H9 (cell line): ENCODE results near the gene IL1RAP. TPM values are rescaled to one million over a fixed set of nuclear protein-coding genes. Genes with fewer than 3 reads are reported as not detected.

ENCODE experiments used
- DNase-seq: peaks from one replicate; pipeline ENCODE4 v3.0.0-alpha.2; 2017
- H2AFZ ChIP-seq: one replicate; pipeline ENCODE4 v1.6.1; 2013; ENCODE audit warnings: mild to moderate bottlenecking, low read length, control low read depth, moderate library complexity
- H2AK5ac ChIP-seq: 2 replicates; pipeline ENCODE4 v1.6.1; 2013; ENCODE audit warnings: low read length, control low read depth, mixed read lengths; ENCODE audit not compliant: insufficient read length
- H2BK120ac ChIP-seq: one replicate; pipeline ENCODE4 v1.6.1; 2013; ENCODE audit warnings: low read depth, mild to moderate bottlenecking, low read length, control low read depth, inconsistent platforms; ENCODE audit not compliant: poor library complexity, severe bottlenecking
- H2BK12ac ChIP-seq: 2 replicates; pipeline ENCODE4 v1.6.1; 2013; ENCODE audit warnings: low read length, control low read depth, mixed read lengths, low read depth; ENCODE audit not compliant: insufficient read length
- H2BK15ac ChIP-seq: 2 replicates; pipeline ENCODE4 v1.6.1; 2013; ENCODE audit warnings: low read depth, low read length, control low read depth
- H2BK20ac ChIP-seq: one replicate; pipeline ENCODE4 v1.6.1; 2013; ENCODE audit warnings: low read depth, mild to moderate bottlenecking, low read length, control low read depth, inconsistent platforms; ENCODE audit not compliant: poor library complexity, severe bottlenecking
- H2BK5ac ChIP-seq: 2 replicates; pipeline ENCODE4 v1.6.1; 2013; ENCODE audit warnings: low read length, control low read depth, mixed read lengths; ENCODE audit not compliant: insufficient read length
- H3K14ac ChIP-seq: 2 replicates; pipeline ENCODE4 v1.6.1; 2013; ENCODE audit warnings: low read length, control low read depth; ENCODE audit not compliant: insufficient read depth
- H3K18ac ChIP-seq: 2 replicates; pipeline ENCODE4 v1.6.1; 2013; ENCODE audit warnings: low read depth, mild to moderate bottlenecking, mixed read lengths, low read length, control low read depth; ENCODE audit not compliant: insufficient read length
- H3K23ac ChIP-seq: 2 replicates; pipeline ENCODE4 v1.6.1; 2013; ENCODE audit warnings: low read length, control low read depth, mixed read lengths, low read depth; ENCODE audit not compliant: insufficient read length
- H3K23me2 ChIP-seq: 2 replicates; pipeline ENCODE4 v1.6.1; 2013; ENCODE audit warnings: low read depth, mild to moderate bottlenecking, mixed read lengths, low read length, control low read depth; ENCODE audit not compliant: insufficient read length, poor library complexity, severe bottlenecking
- H3K27ac ChIP-seq: 2 replicates; pipeline ENCODE4 v1.5.1; 2013; ENCODE audit warnings: low read length, control low read depth, mixed read lengths, low read depth; ENCODE audit not compliant: insufficient read length
- H3K27me3 ChIP-seq: 2 replicates; pipeline ENCODE4 v1.6.1; 2013; ENCODE audit warnings: low read length, control low read depth, inconsistent platforms; ENCODE audit not compliant: insufficient read depth
- H3K4ac ChIP-seq: 2 replicates; pipeline ENCODE4 v1.6.1; 2013; ENCODE audit warnings: low read depth, mild to moderate bottlenecking, control low read depth, inconsistent platforms, low read length, moderate library complexity
- H3K4me1 ChIP-seq: 2 replicates; pipeline ENCODE4 v1.6.1; 2013; ENCODE audit warnings: low read length, control low read depth, inconsistent platforms; ENCODE audit not compliant: insufficient read depth
- H3K4me2 ChIP-seq: 2 replicates; pipeline ENCODE4 v1.6.1; 2013; ENCODE audit warnings: low read length, control low read depth, mixed read lengths; ENCODE audit not compliant: insufficient read length, insufficient read depth
- H3K56ac ChIP-seq: 2 replicates; pipeline ENCODE4 v1.6.1; 2013; ENCODE audit warnings: low read depth, mild to moderate bottlenecking, mixed read lengths, low read length, control low read depth; ENCODE audit not compliant: insufficient read length
- H3K79me1 ChIP-seq: 2 replicates; pipeline ENCODE4 v1.6.1; 2013; ENCODE audit warnings: low read depth, mild to moderate bottlenecking, moderate library complexity, low read length, control low read depth, inconsistent platforms; ENCODE audit not compliant: insufficient read depth, poor library complexity, severe bottlenecking
- H3K79me2 ChIP-seq: 2 replicates; pipeline ENCODE4 v1.6.1; 2013; ENCODE audit warnings: low read length, control low read depth, inconsistent platforms; ENCODE audit not compliant: insufficient read depth
- H3K9ac ChIP-seq: 2 replicates; pipeline ENCODE4 v1.6.1; 2013; ENCODE audit warnings: low read length, control low read depth, mixed read lengths; ENCODE audit not compliant: insufficient read length; ENCODE audit errors: extremely low read depth
- H3K9me3 ChIP-seq: one replicate; pipeline ENCODE4 v1.6.1; 2013; ENCODE audit warnings: low read depth, low read length, inconsistent platforms; ENCODE audit not compliant: control insufficient read depth
- H3T11ph ChIP-seq: one replicate; pipeline ENCODE4 v1.6.1; 2013; ENCODE audit warnings: mild to moderate bottlenecking, low read length, control low read depth, inconsistent platforms
- H4K20me1 ChIP-seq: one replicate; pipeline ENCODE4 v1.6.1; 2013; ENCODE audit not compliant: control insufficient read depth, insufficient read length, insufficient read depth
- H4K5ac ChIP-seq: 2 replicates; pipeline ENCODE4 v1.6.1; 2013; ENCODE audit warnings: low read depth, mild to moderate bottlenecking, mixed read lengths, low read length, control low read depth; ENCODE audit not compliant: insufficient read length
- H4K8ac ChIP-seq: replicated peaks from 2 replicates; pipeline ENCODE4 v1.6.1; 2013; ENCODE audit warnings: low read length, control low read depth, mixed read lengths, low read depth; ENCODE audit not compliant: insufficient read length
- H4K91ac ChIP-seq: 2 replicates; pipeline ENCODE4 v1.6.1; 2013; ENCODE audit warnings: low read depth, mild to moderate bottlenecking, moderate library complexity, mixed read lengths, low read length, control low read depth; ENCODE audit not compliant: insufficient read length
- H3K27ac Mint-ChIP-seq, 3 experiments: 2 replicates in 2 of 3; 3 replicates in 1 of 3; pipeline ENCODE4 v1.8.0; 2020 to 2021; ENCODE audit warnings: mixed read lengths in 3 of 3, mild to moderate bottlenecking in 1 of 3, moderate library complexity in 1 of 3
- H3K27me3 Mint-ChIP-seq: 2 replicates; pipeline ENCODE4 v1.8.0; 2021; ENCODE audit warnings: low read depth, mild to moderate bottlenecking, moderate library complexity, mixed read lengths
- H3K36me3 Mint-ChIP-seq, 3 experiments: 2 replicates in 2 of 3; 3 replicates in 1 of 3; pipeline ENCODE4 v1.8.0; 2020 to 2021; ENCODE audit warnings: low read depth in 3 of 3, mixed read lengths in 3 of 3; ENCODE audit not compliant: insufficient read depth in 1 of 3
- H3K4me1 Mint-ChIP-seq, 2 experiments: 2 replicates each; pipeline ENCODE4 v1.8.0; 2020; ENCODE audit warnings: mixed read lengths in 2 of 2
- H3K4me3 Mint-ChIP-seq, 2 experiments: 2 replicates in 1 of 2; 3 replicates in 1 of 2; pipeline ENCODE4 v1.8.0; 2020 to 2021; ENCODE audit warnings: mild to moderate bottlenecking in 2 of 2, mixed read lengths in 2 of 2, moderate library complexity in 1 of 2
- H3K9me3 Mint-ChIP-seq, 2 experiments: 2 replicates in 1 of 2; 3 replicates in 1 of 2; pipeline ENCODE4 v1.8.0; 2020; ENCODE audit warnings: mild to moderate bottlenecking in 2 of 2, mixed read lengths in 2 of 2, moderate library complexity in 1 of 2
- total RNA-seq: library from RNA; stranded (reverse); gene quantifications from 2 replicates; pipeline ENCODE4 v1.2.1, GENCODE V29; 2021
- TF ChIP-seq, protein P1 (sequence below): fragments of 200-600 bp; sonication (generic); conservative IDR thresholded peaks from 3 replicates; pipeline ENCODE4 v1.8.0; 2021; ENCODE audit warnings: antibody characterized with exemption, mild to moderate bottlenecking

Gene IL1RAP
- total RNA-seq, 1 experiment from 2014 or later, result 4.6 TPM

DNA sequence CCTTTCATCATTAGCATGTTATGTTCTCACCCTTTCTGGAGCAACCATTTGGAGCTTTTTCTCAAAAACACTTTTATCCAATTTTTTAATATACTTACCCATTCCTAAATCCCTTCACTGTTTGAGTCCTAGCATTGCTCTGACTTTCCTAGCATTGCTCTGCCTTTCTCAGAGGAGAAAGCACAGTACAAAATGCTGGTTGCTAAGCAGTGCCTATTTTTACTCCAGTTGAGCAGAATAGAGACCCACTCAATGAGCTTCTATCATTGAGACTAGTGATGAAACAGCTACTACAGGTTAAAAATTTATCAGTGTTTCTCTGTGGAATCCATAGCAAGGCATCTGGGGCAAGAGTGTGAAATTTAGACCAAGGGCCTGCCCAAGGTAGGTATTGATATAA lies 21.8 kb upstream of the IL1RAP start:
- Histone ChIP-seq H3K9ac (no peak overlapping the region), H3K27me3 (no peaks in the 10 kb centered on the region), H3K14ac (no peak overlapping the region), H4K91ac (no peak overlapping the region), H2AK5ac (no peak overlapping the region), H3K79me2 (no peaks in the 10 kb centered on the region), H2BK12ac (no peak overlapping the region), H4K5ac (no peak overlapping the region), H3K4ac (no peak overlapping the region), H3K56ac (no peak overlapping the region), H2BK15ac (no peak overlapping the region), H3K23me2 (no peaks in the 10 kb centered on the region), H3K79me1 (no peaks in the 10 kb centered on the region), H3K4me1 (peaks cover 3% of the 10 kb centered on the region; the same call in 1 of the 2 replicates), H2BK120ac (no peak overlapping the region), H3K18ac (no peak overlapping the region), H3T11ph (no peak overlapping the region), H2AFZ (no peak overlapping the region), H2BK5ac (no peak overlapping the region), H3K4me2 (no peak overlapping the region), H4K20me1 (no peaks in the 10 kb centered on the region), H3K27ac (no peak overlapping the region), H3K23ac (no peak overlapping the region), H4K8ac (no peak overlapping the region), H3K9me3 (no peaks in the 10 kb centered on the region), H2BK20ac (no peak overlapping the region)
- Mint-ChIP-seq H3K9me3 (no peaks in the 10 kb centered on the region), H3K27me3 (no peaks in the 10 kb centered on the region), H3K27ac (no peak overlapping the region; a peak in 1 of 7 replicates), H3K4me3 (no peak overlapping the region), H3K4me1 (peaks cover 15 to 17% of the 10 kb centered on the region in 2 experiments), H3K36me3 (no peaks in the 10 kb centered on the region; a peak in 1 of 7 replicates)
- DNase-seq, result no peak
- TF ChIP-seq, protein P1, sequence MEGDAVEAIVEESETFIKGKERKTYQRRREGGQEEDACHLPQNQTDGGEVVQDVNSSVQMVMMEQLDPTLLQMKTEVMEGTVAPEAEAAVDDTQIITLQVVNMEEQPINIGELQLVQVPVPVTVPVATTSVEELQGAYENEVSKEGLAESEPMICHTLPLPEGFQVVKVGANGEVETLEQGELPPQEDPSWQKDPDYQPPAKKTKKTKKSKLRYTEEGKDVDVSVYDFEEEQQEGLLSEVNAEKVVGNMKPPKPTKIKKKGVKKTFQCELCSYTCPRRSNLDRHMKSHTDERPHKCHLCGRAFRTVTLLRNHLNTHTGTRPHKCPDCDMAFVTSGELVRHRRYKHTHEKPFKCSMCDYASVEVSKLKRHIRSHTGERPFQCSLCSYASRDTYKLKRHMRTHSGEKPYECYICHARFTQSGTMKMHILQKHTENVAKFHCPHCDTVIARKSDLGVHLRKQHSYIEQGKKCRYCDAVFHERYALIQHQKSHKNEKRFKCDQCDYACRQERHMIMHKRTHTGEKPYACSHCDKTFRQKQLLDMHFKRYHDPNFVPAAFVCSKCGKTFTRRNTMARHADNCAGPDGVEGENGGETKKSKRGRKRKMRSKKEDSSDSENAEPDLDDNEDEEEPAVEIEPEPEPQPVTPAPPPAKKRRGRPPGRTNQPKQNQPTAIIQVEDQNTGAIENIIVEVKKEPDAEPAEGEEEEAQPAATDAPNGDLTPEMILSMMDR, result no peak
